HG02678 (cell line): ENCODE results near the gene TOR3A.

Experiments used
- ATAC-seq: cut with Tn5 transposase; IDR thresholded peaks from one replicate; pipeline ENCODE4 v1.9.1; 2021; ENCODE audit warnings: mild to moderate bottlenecking, moderate library complexity; ENCODE audit not compliant: unreplicated experiment

TOR3A gene

DNA sequence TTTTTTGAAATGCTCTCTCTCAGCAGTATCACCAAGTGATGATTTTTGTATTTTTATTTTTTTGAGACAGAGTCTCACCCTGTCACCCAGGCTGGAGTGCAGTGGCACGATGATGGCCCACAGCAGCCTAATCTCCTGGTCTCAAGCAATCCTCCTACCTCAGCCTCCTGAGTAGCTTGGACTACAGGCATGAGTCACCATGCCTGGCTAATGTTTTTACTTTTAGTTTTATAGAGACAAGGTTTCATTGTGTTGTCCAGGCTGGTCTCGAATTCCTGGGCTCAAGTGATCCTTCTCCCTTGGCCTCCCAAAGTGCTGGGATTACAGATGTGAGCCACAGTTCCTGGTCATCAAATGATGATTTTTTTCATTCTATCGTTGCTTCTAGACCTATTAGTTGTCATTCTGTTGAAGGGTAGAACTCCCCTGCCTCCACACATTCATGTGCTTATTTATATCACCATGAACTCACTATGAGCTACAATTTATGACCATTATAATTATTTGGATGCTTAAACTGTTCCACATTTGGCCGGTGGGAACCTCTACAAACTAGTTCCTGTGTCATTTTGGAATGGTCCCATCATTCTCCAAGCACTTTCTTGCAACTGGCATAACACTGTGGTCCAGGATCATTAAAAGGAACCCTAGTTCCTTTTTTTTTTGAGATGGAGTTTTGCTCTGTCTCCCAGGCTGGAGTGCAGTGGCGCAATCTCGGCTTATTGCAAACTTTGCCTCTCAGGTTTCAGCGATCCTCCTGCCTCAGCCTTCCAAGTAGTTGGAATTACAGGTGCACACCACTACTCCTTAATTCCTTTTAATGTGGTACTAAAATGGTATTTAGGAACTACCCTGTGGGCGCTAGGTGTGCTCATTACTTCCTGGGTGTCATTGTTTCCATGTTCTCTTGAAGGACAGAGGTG, 20.2 kb upstream of the TOR3A start:
- ATAC-seq = no peak

DNA sequence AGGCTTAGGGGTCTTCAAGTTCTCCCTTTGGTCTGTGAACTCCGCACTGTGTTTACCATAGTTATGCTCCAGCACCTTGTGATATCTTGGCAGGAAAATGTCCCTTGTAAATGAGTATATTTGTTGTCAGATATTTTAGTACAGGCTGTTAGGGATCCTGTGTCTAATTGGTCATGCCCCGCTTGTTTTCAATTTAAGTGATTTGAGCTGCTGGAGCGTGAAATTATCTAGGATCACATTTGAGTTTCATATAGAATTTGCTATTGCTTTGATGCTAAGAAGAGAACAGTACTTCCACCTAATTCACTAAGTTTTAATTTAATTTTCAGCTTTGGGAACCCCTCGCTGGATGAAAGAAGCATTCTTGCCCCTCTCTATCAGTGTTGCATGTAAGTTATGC, 15.4 kb upstream of the TOR3A start:
- no peak for ATAC-seq

DNA sequence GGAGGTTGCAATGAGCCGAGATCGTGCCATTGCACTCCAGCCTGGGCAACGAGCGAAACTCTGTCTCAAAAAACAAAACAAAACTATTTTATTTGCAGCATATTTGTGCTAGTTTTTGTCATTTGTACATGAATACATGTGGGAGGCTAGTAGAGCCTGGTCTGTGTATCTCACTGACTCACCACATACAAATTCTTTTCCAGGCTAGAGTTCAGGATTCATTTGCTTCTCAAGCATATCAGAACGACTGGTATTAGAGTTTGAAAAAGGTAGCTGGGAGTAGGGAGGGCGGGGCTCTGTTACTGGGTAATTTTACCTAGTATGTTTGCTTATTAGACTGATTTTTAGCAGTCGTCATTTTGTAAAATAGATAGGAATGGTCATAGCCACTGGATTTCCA, 4.5 kb upstream of the TOR3A start:
- ATAC-seq = no peak

DNA sequence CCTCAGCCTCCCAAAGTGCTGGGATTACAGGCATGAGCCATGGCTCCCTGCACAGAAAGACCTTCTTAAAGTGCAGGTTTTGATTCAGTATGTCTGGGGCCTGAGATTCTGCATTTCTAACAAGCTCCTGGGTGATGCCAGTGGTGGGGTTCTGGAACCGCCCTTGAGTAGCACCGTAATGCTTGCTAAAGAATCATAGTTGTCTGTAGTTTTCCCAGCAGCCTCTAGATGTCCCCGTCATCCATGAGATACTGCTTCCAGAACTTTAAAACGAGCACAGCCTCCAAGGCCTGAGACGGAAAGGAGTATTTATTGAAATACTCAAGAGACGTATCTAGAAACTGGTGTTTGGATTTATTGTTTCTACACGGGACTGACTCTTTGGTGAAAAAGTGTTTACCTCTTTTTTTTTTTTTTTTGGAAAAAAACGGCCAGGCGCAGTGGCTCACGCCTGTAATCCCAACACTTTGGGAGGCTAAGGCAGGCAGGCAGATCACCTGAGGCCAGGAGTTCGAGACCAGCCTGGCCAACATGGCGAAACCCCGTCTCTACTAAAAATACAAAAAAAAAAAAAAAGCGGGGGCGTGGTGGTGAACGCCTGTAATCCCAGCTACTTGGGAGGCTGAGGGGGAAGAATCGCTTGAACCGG, 2.6 kb upstream of the TOR3A start:
- ATAC-seq = peak; percentile 14

DNA sequence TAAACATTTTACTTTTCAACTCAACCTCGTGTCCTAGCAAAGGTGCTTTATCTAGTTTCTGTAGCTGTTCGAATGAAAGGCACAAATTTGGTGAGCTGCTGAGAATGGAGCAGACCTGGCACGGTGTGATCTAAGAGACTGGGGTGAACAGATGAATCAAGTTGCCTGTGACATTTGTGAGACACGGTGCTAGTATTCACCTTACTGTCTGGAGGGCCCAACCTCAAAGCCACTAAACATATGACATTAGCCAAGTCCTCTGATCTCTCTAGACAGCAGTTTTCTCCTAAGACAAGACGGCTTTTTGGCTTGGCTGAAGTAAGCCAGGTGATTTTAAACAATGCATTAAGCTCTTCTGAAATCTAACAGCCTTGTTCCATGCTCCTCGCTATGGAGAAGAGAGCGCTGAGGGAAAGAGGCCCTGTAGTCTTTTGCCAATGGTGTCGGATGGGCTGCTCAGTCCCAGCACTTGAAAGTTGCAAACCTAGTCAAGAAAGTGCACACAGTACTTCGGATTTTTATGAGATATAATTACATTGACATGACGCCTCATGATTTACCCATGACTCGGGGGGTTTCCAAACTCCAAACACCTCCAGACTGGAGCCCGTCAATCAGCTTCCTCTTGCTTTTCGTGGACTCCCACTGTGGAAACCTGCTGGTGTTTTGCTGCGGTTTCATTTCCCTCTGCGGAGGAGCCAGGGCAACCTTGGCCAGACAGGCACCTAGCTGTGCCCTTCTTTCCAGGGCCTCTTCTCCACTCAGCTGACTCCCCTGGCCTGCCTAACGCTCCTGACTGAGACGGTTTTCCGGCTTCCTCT, 794 bp upstream of the TOR3A start:
- no peak for ATAC-seq

DNA sequence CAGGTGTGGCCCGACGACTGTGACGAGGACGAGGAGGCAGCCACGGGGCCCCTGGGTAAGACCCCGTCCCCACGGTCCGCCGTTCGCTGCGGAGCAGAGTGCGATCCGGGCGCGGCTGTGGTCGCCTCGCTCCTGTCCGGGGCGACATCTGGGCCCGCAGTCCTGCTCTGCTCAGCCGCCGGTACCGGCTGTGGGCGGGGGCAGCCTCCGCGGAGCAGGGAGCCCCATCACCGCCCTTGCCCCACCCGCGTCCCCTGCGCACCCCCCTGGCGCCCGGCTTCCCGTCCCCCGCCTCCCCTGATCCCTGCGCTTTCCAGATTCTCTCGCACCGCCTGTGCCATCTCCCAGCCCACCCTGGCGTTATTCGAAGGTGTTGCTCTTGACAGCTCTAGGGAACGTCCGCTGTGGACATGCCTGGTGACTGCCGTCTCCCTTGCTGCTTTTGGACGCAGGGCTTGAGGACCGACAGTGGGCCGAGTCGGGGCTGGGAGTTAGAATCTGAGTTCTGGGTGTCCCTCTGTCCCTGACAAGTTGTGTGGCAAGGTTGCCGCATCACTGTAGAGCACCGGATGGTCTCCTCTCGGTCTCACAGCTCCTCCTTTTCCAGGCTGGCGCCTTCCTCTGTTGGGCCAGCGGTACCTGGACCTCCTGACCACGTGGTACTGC, 596 bp downstream of the TOR3A start:
- ATAC-seq = peak; percentile 15

DNA sequence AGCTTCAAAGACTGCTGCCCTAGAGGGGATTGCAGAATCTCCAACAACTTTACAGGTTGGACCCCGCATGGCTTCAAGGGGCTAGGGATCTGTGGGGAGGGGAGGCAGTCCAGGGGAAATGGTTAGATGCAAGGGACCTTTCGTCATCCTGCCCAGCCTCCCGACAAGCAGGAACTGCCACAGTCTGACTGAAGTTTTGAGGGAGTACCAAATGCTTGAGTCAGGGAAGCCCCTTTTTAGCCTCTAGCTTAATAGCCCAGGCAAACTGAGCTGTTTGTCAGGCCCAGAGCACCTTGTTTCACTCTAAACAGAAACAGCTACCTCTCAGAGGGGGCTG, 1.1 kb downstream of the TOR3A start:
- no peak for ATAC-seq

DNA sequence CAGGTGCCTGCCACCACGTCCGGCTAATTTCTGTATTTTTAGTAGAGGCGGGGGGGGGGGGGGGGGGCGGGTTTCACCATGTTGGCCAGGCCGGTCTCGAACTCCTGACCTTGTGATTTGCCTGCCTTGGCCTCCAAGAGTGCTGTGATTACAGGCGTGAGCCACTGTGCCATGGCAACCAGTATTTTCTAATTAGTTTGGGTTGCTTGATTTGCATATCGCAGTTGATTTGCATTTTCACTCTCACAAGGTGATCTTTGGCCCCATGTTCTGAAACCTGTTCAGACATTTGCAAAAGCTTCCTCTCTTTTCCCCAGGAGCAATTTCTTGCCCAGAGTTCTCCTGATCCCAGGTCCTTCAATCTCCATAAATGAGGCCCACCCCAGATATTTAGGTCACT, 1.7 kb downstream of the TOR3A start:
- ATAC-seq = no peak

DNA sequence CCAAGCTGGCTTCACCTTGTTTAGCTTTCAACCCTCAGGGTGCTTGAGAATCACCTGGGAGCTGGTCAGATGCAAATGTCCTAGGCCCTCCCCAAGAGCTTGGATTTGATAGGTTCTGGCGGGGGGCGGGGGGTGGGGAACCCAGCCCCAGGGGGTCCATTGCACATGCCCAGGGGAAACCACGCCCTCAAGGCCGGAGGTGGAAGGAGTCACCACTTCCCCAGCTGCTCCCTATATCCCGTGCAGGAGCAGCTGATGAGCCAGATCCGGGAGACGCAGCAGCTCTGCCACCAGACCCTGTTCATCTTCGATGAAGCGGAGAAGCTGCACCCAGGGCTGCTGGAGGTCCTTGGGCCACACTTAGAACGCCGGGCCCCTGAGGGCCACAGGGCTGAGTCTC, 5.8 kb downstream of the TOR3A start:
- no peak for ATAC-seq

DNA sequence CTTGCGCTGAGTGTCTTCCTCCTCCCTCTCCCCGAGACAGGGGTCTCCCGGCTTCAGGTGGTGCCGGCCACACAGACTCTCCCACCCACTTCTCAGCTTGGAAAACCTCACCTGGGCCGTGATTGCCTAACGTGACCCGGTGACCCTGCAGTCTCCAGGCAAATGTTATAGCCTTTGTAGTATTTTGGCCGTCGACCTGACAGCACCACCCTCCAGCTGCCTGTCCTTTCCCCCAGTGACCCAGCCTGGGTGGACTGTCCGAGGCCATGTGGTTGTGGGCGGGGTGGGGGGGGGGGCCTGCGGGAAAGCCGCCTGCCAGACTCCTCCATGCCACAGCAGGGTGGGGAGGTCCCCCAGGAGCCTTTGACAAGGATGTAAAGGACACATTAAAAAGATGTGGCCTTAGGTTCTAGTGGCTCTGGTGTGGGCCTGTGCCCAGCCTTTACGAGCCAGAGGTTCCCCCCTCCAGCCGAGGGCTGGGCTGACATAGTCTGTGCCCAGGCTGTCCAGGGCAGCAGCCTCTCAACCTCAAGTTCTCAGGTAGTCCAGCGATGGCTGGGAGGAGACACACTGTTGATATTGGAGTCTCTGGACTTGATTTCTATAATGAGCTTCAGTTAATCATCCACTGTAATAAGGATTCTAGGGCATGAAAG, 8.1 kb downstream of the TOR3A start:
- no peak for ATAC-seq

DNA sequence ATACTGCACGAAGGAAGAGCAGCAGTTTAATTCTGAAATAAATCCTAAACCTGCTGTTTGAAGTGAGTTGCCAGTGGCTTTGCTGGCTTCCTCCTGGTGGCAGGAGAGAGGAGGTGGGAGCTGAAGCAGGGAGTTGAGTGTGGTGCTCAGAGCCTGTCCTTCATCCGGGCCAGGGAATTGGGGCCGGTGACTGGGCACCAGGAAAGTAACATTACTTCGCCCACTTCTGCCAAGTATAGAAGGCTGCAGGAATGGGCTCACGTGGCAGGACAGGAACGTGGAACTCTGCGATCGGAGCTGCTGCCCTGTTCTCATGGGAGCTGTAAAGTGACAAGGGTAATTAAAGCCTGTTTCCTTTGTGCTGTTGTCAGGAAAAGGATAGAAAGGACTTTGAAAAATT, 8.7 kb downstream of the TOR3A start:
- ATAC-seq = no peak

DNA sequence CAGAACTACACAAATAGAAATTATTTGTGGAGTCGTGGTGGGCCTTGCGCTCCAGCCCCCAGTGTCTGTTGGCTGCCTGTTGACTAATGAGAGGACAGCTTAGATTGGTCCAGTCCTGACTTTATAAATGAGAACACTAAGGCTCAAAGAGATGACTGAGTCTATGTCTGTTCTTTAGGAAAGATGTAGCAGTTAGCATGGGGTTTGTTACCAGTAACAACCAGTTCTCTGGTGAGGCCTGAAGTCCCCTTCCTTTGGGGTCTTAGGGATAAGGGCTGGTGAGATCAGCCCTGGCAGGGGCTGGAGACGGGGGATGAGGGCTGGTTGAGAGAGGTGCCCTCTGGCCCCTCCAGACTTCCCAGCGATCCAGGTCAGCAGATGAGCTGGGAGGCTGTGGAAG, 9.1 kb downstream of the TOR3A start:
- ATAC-seq = no peak

DNA sequence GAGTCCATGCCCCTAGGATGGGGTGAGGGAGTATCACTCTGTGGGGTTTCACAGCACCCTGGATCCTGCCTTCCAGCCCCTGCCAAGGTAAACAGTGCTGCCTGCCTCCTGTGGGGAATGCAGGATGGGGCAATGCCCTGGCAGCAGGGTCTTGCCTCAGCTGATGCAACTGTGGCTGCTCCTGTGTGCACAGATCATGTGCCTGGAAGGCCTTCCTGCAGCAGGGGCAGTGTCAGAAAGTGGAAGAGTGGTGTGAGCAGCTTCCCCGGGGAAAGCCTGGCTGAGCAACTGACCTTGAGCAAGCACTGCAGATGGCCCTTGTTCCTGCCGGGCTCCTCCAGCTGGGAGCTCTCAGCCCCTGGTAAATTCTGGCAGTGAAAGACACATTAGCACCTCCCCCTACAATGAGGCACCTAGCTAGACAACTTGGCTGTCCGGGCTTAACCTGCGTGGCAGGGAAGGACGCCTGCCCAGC, 9.9 kb downstream of the TOR3A start:
- no peak for ATAC-seq

DNA sequence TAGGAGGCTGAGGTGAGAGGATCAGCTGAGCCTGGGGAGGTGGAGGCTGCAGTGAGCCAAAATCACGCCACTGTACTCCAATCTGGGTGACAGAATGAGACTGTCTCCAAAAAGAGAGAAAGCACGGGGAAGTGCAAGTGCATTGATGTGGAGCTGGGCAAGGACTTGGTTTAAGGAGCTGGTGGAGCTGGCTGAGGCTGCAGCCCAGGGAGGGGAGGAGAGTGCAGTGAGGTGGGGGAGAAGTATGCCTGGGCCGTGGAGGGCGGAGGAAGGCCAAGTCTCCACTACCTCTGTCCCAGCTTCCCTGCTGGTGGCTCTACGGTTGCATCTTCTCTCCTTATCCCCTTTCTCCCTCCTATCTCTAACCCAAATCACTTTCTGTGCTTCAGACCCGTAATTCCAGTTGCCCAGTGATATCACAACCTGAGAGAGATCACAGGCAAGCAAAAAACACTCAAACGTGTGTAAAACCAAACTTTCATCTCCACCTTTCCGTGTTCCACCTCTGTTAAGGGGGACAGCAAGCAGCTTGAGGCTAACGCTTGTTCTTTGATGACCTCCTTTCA, 11.1 kb downstream of the TOR3A start:
- no peak for ATAC-seq

DNA sequence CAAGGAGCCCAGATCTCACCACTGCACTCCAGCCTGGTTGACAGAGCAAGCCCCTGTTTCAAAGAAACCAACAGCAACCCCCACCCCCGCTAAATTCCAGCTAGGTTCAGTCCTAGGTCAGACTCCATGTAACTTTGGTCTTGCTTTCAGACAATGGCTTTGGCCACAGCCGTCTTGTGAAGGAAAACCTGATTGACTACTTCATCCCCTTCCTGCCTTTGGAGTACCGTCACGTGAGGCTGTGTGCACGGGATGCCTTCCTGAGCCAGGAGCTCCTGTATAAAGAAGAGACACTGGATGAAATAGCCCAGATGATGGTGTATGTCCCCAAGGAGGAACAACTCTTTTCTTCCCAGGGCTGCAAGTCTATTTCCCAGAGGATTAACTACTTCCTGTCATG, 12.9 kb downstream of the TOR3A start:
- ATAC-seq = no peak

DNA sequence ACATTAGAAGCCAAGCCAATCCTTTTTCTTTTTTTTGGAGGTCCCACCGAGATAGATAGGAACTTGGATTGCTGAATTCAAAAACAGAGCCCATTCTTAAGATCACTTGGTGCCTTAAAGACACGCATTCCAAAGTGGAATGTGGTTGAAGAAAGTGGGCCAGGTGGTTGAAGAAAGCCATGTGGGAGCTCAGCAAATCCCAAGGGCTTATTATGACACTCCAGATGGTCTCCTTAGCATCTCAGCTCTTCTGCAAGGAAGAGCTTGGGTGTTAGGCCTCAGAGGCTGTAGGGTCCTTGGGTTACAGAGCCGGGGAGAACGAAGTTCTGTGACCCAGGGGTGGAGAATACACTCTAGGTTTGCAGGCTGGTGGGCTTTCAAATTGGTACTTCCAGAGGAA, 13.5 kb downstream of the TOR3A start:
- ATAC-seq = no peak

DNA sequence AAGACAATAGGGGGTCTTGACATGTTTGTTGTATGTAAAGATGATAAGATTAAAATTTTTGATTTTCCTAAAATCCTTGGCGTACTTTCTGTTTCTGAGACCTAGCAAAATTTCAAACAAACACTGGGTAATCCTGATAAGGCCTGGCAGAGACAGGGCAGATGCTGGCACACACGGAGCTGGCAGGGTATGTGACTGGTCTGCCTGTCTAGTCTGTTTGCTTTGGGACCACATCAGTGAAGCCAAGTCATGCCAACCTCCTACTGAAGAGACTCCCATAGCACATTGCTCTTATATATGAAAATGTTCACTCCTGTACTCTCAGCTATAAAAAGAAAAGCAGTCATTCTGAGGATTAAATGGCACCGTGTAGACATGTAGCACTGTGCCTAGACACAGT, 14.1 kb downstream of the TOR3A start:
- no peak for ATAC-seq

DNA sequence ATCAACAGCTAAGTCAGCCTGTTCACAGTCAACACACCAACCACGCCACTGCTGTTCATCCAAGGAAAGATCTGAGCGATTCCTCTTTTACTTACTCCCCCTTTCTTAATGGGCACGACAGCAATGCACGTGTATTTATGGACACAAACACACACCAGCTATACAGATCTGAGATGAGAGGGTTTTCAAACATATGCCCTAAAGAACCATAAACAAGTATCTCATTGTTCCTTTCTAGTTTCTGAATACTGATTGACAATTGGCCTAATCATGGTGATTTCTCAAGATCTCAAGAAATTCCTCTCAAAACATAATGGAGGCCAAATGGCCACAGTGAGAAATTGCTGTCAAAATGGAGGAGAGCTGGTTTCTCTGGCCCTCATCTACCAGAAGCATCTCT, 18.0 kb downstream of the TOR3A start:
- no peak for ATAC-seq

DNA sequence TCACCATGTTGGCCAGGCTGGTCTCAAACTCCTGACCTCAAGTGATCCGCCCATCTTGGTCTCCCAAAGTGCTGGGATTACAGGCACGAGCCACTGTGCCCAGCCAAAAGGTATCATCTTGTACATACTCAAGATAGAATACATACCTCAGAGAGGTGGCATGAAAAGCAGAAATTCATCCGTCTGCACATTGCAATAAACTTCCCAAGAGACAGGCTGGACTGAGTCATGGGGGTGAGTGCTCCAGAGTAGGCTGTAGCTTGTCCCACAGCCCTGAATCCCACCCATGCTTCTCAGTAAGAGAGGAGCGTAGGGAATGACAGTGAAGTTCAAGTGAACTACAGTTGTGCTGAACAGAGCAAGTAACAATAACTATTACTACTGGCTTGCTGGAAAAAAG, 19.7 kb downstream of the TOR3A start:
- ATAC-seq = no peak

DNA sequence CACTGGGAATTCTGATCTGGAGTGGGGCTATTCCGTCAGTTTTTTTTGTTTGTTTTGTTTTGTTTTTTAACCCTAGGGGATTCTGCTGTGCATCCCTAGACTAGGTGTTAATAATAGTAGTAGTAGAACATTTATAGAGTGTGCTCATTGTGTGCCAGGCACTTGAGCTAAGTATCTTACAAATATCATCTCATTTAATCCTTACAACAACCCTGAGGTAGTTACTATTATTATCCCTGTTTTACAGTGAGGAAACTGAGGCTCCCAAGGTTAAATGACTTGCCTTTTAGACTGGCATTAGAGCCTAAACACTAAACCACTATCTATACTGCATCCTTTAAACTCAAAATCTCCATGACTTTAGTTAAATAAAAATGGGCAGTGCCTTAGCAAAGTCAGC, 22.1 kb downstream of the TOR3A start:
- no peak for ATAC-seq
